Measurements from ENCODE around the gene ROPN1L.

- TF ChIP-seq CTCF (IDR thresholded peaks at IDR 0.05) (no peak), EZH2 (IDR thresholded peaks at IDR 0.05) (no peak), EZH2phosphoT487 (IDR thresholded peaks at IDR 0.05) (no peak)
Observed at GRCh38 chr5:10461904-10462555, 20.4 kb downstream of the ROPN1L start.

All from neural progenitor cell (in vitro differentiated cells).